ENCODE data around the gene KAT2B. TPM values are rescaled to one million over a fixed set of nuclear protein-coding genes. Genes with fewer than 3 reads are reported as not detected.

KAT2B gene
- total RNA-seq, 1 experiment from 2014 or later: 3.7 TPM

- no peaks in the 10 kb centered on the region for H3K36me3 ChIP-seq (ENCODE audit: control insufficient read depth in 1 of 2, insufficient read depth in 2 of 2, low read length in 2 of 2)
- BruUV-seq (replicated peaks): no TSS peak
- peak overlapping the region; percentile 100 for H3K4me2 ChIP-seq (ENCODE audit: low read length)
- no peak overlapping the region for H3K27ac ChIP-seq (ENCODE audit: low read depth, low read length)
- no peaks in the 10 kb centered on the region for H3K27me3 ChIP-seq (ENCODE audit: insufficient read depth, low read length)
- peak overlapping the region; percentile 43 to 66 for H3K4me3 ChIP-seq (replicated peaks in 1 of 2; ENCODE audit: low read depth in 1 of 2, low read length in 2 of 2)
- H3K4me1 ChIP-seq (ENCODE audit: control insufficient read depth in 1 of 2, insufficient read depth in 2 of 2, low read length in 2 of 2): peaks cover 8 to 20% of the 10 kb centered on the region in 2 experiments; a peak in 3 of 4 replicates
- ChIA-PET RAD21 (ENCODE audit: low non-redundant PET in 1 of 2, low total read pairs in 2 of 2, uncharacterized antibody in 2 of 2, unreplicated experiment in 2 of 2) (interaction anchor here in 1 of 2 experiments (0.7 kb wide), 1 partner anchor 11 kb away, joined by 3 read pairs; no protein-coding TSS in a partner anchor), CTCF (interaction anchor here (1.6 kb wide), 1 partner anchor 12 kb away, joined by 3 read pairs; no protein-coding TSS in a partner anchor), POLR2A (no interaction called here)
- intact Hi-C loops (cut with micrococcal nuclease): loop anchor here (2.0 to 5.0 kb wide), 2 partner anchors 14 to 154 kb away; no protein-coding TSS in a partner anchor
- H3K9me3 ChIP-seq (ENCODE audit: control insufficient read depth in 1 of 2, insufficient read depth in 1 of 2, low read depth in 1 of 2, low read length in 2 of 2): no peaks in the 10 kb centered on the region
- H3K9me2 ChIP-seq (ENCODE audit: insufficient read depth): no peaks in the 10 kb centered on the region
- ATAC-seq (peak; percentile 45), DNase-seq (ENCODE audit: low read depth, low spot score) (no peak)
- H4K20me1 ChIP-seq (ENCODE audit: insufficient read depth): no peaks in the 10 kb centered on the region
- no peak for TF ChIP-seq CEBPB (IDR thresholded peaks at IDR 0.05; ENCODE audit: low read depth)
- TF ChIP-seq JUND (IDR thresholded peaks at IDR 0.05): no peak
- TF ChIP-seq, protein P1, sequence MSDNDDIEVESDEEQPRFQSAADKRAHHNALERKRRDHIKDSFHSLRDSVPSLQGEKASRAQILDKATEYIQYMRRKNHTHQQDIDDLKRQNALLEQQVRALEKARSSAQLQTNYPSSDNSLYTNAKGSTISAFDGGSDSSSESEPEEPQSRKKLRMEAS (IDR thresholded peaks at IDR 0.05): peak; percentile 32
- TF ChIP-seq EGR1 (IDR thresholded peaks at IDR 0.05; ENCODE audit: low read depth): no peak
- TF ChIP-seq SIN3A (IDR thresholded peaks at IDR 0.05; ENCODE audit: low read depth): peak; percentile 98
- TF ChIP-seq SP1 (IDR thresholded peaks at IDR 0.05; ENCODE audit: low read depth): 0 out of 2 replicates have a peak, but pooled peaks have one; percentile 31
- TF ChIP-seq TCF7L2 (IDR thresholded peaks at IDR 0.05; ENCODE audit: borderline replicate concordance, extremely low read depth, insufficient read depth, insufficient read length): peak; percentile 26
- H3K79me2 ChIP-seq (ENCODE audit: insufficient read depth, low read length): no peaks in the 10 kb centered on the region
- peak overlapping the region; percentile 33; the same call in 1 of the 2 replicates for H3K9ac ChIP-seq (ENCODE audit: low read length)
- H2AFZ ChIP-seq (ENCODE audit: low read depth, low read length, poor library complexity, severe bottlenecking): peak overlapping the region; percentile 97
These were observed 1.0 kb downstream of the KAT2B start for GRCh38 chr3:20041197-20041780.

DNA sequence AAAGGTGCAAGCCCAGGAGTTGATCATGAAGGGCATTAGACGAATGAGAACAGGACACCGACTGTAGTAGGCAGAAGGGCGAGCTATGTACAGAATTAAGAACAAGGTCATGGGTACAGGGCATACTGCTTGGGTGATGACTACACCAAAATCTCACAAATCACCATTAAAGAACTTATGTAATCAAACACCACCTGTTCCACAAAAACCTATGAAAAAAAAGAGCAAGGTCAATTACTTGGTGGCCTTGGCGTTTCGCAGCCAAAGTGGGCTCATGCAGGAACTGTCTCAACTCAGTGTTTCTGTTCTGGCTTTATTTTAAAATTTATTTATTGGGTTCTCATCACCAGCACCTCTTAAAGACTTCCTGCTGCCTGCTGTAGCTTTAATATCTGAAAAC is 2.1 kb downstream of the KAT2B start:
- H3K9me2 ChIP-seq (ENCODE audit: insufficient read depth): no peaks in the 10 kb centered on the region
- no peaks in the 10 kb centered on the region for H3K9me3 ChIP-seq (ENCODE audit: control insufficient read depth in 1 of 2, insufficient read depth in 1 of 2, low read depth in 1 of 2, low read length in 2 of 2)
- intact Hi-C loops (cut with micrococcal nuclease): loop anchor here (5.0 kb wide), 1 partner anchor 155 kb away; no protein-coding TSS in a partner anchor
- no peaks in the 10 kb centered on the region for H3K27me3 ChIP-seq (ENCODE audit: insufficient read depth, low read length)
- no peak overlapping the region for H2AFZ ChIP-seq (ENCODE audit: low read depth, low read length, poor library complexity, severe bottlenecking)
- H3K4me1 ChIP-seq (ENCODE audit: control insufficient read depth in 1 of 2, insufficient read depth in 2 of 2, low read length in 2 of 2): peaks cover 8 to 20% of the 10 kb centered on the region in 2 experiments; a peak in 3 of 4 replicates
- TF ChIP-seq SP1 (IDR thresholded peaks at IDR 0.05; ENCODE audit: low read depth) (no peak), YY1 (IDR thresholded peaks at IDR 0.05; ENCODE audit: extremely low read depth, insufficient replicate concordance, low read depth, low read length) (no peak), EZH2 (IDR thresholded peaks at IDR 0.05) (no peak), CBX3 (IDR thresholded peaks at IDR 0.05; ENCODE audit: low read depth) (no peak), SRF (IDR thresholded peaks at IDR 0.05; ENCODE audit: low read depth) (no peak)
- TF ChIP-seq, protein P1 (IDR thresholded peaks at IDR 0.05): no peak
- H4K20me1 ChIP-seq (ENCODE audit: insufficient read depth): no peaks in the 10 kb centered on the region
- BruUV-seq (replicated peaks): no TSS peak
- ChIA-PET RAD21 (ENCODE audit: low non-redundant PET in 1 of 2, low total read pairs in 2 of 2, uncharacterized antibody in 2 of 2, unreplicated experiment in 2 of 2) (no interaction called here), POLR2A (no interaction called here), CTCF (no interaction called here)
- no peak overlapping the region for H3K4me3 ChIP-seq (replicated peaks in 1 of 2; ENCODE audit: low read depth in 1 of 2, low read length in 2 of 2)
- no peak overlapping the region for H3K4me2 ChIP-seq (ENCODE audit: low read length)
- no peak overlapping the region for H3K9ac ChIP-seq (ENCODE audit: low read length)
- no peaks in the 10 kb centered on the region for H3K36me3 ChIP-seq (ENCODE audit: control insufficient read depth in 1 of 2, insufficient read depth in 2 of 2, low read length in 2 of 2)
- DNase-seq (ENCODE audit: low read depth, low spot score) (no peak), ATAC-seq (no peak)
- H3K79me2 ChIP-seq (ENCODE audit: insufficient read depth, low read length): no peaks in the 10 kb centered on the region
- H3K27ac ChIP-seq (ENCODE audit: low read depth, low read length): no peak overlapping the region
